Mucosa of descending colon (tissue), 3 donors: ENCODE data around the gene KCNS1. TPM values are rescaled to one million over a fixed set of nuclear protein-coding genes. Genes with fewer than 3 reads are reported as not detected.

Source experiments
- ATAC-seq: fragments of 200-7000 bp; cut with Tn5 transposase; one replicate; pipeline ENCODE4 v1.9.1; 2020; ENCODE audit warnings: mild to moderate bottlenecking, moderate library complexity
- DNase-seq, 3 donors: peaks; one replicate each; pipeline ENCODE4 v3.0.0-alpha.2; 2020
- H3K36me3 ChIP-seq: fragments of 200-600 bp; one replicate; pipeline ENCODE4 v1.8.0; 2021; ENCODE audit warnings: low read depth, mild to moderate bottlenecking
- H3K4me1 ChIP-seq: fragments of 200-600 bp; one replicate; pipeline ENCODE4 v1.8.0; 2021; ENCODE audit warnings: low read depth, mild to moderate bottlenecking
- H3K4me3 ChIP-seq: fragments of 200-600 bp; one replicate; pipeline ENCODE4 v1.8.0; 2021; ENCODE audit warnings: mild to moderate bottlenecking
- H3K9me3 ChIP-seq: fragments of 200-600 bp; one replicate; pipeline ENCODE4 v1.8.0; 2021; ENCODE audit warnings: mild to moderate bottlenecking
- intact Hi-C, 2 donors: fragments of 100-400 bp; cut with DNase I in 1 of 2; cut with micrococcal nuclease in 1 of 2; formaldehyde crosslinking; loops; one replicate each; pipeline versions ENCODE4 v1.11.0 to v1.11.1; 2022; cut with DNase I, micrococcal nuclease
- total RNA-seq, 3 donors: library from RNA; stranded (reverse); fragmentation: NEBNext Ultra II Directional in 2 of 3; extraction: Animal tissue kit (Norgen Biotek cat#: 25700) in 2 of 3; gene quantifications; one replicate each; pipeline versions ENCODE4 v1.2.1 to v1.2.4, GENCODE V29; 2021 to 2023
- TF ChIP-seq, protein P1 (sequence below): fragments of 200-600 bp; IDR thresholded peaks from one replicate; pipeline ENCODE4 v1.8.0; 2022; ENCODE audit warnings: antibody characterized with exemption, mild to moderate bottlenecking
- donor health status: DM: no; HTN: no; CAD: no; lungs with moderate emphysema.
- donor health status: DM: no; HTN: no; CAD: no.
- donor health status: DM: no; HTN: yes; CAD: no.

KCNS1 gene
- total RNA-seq, 3 donors from 2014 or later = 0.09 to 0.17 TPM; not detected in 1

DNA sequence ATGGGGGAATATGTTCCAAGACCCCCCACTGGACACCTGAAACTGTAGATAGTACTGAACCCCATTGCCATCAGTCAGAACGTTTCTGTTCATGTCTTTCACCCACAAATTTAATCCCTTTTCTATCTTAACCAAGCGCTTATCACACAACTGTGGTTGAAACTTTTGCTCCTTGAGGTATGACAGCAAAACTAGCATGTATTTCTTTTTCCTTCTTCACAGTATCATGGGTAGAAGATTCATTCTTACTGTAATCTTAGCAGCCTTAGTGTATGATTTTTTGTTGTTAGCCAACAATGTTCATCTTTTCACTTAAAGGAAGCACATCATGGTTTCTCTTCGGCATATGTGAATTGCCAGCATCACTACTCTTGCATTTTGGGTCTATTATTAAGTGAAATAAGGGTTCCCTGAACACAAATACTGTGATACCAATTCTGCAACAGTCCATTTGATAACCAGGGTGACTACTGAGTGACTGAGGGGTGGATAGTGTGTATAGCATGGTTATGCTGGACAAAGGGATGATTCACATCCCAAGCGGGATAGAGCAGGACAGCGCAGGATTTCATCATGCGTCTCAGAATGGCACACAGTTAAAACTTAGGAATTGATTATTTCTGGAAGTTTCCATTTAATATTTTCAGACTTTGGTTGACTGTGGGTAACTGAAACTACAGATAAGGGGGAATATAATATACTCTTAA, 41.8 kb downstream of the KCNS1 start:
- Histone ChIP-seq H3K9me3 (no peaks in the 10 kb centered on the region), H3K4me3 (no peak overlapping the region), H3K4me1 (peaks cover 6% of the 10 kb centered on the region), H3K36me3 (no peaks in the 10 kb centered on the region)
- DNase-seq (no peak), ATAC-seq (no peak)
- TF ChIP-seq, protein P1, sequence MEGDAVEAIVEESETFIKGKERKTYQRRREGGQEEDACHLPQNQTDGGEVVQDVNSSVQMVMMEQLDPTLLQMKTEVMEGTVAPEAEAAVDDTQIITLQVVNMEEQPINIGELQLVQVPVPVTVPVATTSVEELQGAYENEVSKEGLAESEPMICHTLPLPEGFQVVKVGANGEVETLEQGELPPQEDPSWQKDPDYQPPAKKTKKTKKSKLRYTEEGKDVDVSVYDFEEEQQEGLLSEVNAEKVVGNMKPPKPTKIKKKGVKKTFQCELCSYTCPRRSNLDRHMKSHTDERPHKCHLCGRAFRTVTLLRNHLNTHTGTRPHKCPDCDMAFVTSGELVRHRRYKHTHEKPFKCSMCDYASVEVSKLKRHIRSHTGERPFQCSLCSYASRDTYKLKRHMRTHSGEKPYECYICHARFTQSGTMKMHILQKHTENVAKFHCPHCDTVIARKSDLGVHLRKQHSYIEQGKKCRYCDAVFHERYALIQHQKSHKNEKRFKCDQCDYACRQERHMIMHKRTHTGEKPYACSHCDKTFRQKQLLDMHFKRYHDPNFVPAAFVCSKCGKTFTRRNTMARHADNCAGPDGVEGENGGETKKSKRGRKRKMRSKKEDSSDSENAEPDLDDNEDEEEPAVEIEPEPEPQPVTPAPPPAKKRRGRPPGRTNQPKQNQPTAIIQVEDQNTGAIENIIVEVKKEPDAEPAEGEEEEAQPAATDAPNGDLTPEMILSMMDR = no peak
- intact Hi-C loops = no loop called here

DNA sequence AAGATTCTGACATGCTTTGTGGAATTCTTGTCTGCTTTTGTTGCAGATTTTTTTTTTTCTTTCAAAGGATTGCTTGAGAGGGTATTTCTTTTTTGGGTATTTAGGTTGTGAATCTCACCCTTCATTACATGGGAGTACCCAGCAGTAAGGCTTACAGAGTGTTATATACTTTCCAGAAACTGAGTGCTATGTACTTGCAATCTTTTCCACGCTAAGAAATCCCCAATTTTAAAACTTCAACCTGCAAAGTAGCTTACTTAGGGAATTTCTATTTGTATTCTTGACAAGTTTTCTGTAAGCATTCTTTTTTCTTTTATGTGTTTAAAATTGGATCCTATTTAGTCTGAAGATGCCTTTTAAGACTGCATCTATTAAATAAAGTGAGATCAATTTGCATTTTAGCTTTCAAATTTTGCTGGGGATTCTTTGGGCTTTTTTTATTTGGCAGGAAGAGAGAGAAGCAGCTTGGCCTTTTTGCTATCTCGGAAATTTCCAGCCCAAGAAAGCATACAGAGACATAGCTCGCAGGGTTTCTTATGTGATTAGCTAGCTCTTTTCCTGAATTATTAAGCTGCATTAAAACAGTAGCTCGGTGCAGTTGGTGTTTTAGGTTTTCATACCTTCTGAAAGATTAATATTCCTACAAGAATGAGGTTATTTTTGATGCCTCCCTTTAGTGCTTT, 42.6 kb downstream of the KCNS1 start:
- TF ChIP-seq, protein P1 = no peak
- intact Hi-C loops = no loop called here
- DNase-seq = no peak
- Histone ChIP-seq H3K4me1 (peaks cover 6% of the 10 kb centered on the region), H3K4me3 (no peak overlapping the region), H3K36me3 (no peaks in the 10 kb centered on the region), H3K9me3 (no peaks in the 10 kb centered on the region)
- ATAC-seq = no peak

DNA sequence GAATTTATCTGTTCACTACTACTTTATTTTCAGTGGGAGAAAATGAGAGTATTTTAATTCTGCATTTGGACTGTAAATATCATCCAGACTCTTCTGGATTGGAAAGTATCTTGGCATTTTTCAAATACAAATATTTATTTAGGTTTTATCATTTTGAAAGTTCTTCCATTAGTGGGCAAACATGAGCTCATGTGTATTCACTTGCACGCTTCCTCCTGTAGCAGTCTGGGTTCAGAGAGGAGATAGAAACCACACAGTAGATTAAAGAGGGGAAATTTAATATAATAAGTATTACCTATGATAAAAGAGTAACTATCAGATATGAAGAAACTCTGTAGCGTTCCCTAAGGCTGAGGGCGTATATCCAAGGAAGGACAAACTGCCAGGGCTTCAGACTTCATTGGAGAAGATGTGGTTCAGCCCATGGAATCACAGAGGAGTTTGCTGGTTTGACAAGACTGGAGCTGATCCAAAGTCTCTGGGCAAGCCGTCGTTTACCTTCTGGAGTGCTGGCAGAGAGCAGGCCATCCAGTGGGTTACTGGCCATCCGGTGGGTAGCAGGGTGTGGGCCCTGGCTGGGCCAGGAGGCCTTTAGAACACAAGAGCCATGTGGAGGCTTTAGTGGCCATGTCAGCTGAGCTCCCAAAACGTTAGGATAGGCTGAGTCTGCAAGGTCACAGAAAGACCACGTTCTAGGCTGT, 44.3 kb downstream of the KCNS1 start:
- intact Hi-C loops = no loop called here
- TF ChIP-seq, protein P1 = no peak
- DNase-seq (no peak), ATAC-seq (no peak)
- H3K4me1 ChIP-seq = peaks cover 4% of the 10 kb centered on the region
- H3K9me3 ChIP-seq = no peaks in the 10 kb centered on the region
- no peaks in the 10 kb centered on the region for H3K36me3 ChIP-seq
- H3K4me3 ChIP-seq = no peak overlapping the region

DNA sequence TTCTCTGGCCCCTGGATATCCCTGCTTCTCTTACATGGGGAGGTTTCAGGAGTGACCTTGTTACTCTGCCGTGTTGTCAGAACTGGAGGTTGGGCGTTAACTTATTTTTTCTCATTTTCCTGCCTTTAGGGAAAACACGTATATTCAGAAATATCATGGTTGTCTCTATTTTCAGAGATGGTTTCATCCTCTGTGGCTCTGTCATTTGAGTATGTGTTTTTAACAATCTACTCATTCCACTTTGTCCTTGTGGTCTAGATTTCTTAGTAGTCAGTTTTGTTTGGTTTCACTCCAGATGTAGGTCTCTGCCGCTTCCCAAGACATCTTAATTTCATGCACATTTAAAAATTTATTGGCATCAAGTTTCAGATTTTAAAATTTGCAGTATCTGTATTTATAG, 45.9 kb downstream of the KCNS1 start:
- TF ChIP-seq, protein P1 = no peak
- peaks cover 4% of the 10 kb centered on the region for H3K4me1 ChIP-seq
- no peak for ATAC-seq
- intact Hi-C loops = no loop called here
- H3K9me3 ChIP-seq = no peaks in the 10 kb centered on the region
- no peak overlapping the region for H3K4me3 ChIP-seq
- DNase-seq = no peak
- H3K36me3 ChIP-seq = no peaks in the 10 kb centered on the region

DNA sequence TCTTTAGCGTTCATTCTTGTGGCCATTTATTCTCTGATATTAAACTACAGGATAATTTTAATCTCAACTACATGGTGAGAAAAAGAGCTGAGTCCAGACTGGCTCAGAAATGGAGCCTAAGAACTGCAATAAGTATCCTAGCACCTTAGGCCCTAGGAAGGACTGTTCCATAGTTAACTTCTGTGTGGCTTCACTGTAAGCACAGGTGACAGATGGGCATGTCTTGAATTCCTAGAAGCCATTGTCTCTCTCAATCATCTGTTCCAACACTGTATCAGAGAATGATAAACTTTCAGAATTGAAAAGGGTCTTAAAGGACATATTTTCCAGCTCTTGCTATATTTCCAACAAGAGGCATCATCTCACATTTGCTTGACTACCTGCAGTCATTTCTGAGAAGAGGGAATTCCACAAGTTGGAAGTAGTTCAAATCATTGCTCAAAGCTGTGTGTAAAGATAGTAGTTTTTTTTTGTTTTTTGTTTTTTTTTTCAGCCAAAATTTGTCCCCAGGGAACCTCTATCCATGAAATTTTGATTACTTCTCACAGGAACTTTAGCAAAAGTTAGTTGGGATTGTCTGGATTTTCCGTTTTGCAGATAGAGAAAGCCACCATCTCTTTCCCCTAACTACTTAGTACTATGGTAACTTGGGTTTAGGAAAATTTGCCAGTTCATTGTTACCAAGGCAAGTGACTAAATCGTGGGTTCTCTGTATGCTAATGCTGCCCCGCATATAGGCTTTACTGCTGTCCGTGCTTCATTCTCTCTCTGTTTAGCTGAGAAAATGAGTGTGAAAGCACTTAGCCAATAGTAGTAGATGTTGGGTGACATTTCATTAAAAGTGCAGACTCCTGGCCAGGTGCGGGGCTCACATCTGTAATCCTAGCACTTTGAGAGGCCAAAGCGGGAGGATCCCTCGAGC, 47.2 kb downstream of the KCNS1 start:
- peaks cover 3% of the 10 kb centered on the region for H3K4me1 ChIP-seq
- DNase-seq (no peak), ATAC-seq (no peak)
- no peak overlapping the region for H3K4me3 ChIP-seq
- no peaks in the 10 kb centered on the region for H3K9me3 ChIP-seq
- H3K36me3 ChIP-seq = no peaks in the 10 kb centered on the region
- intact Hi-C loops = no loop called here
- TF ChIP-seq, protein P1 = no peak
